Activated naive CD8-positive, alpha-beta T cell (primary cell): Measurements from ENCODE around the gene FOXN3.

Experiments used
- H3K27ac Mint-ChIP-seq: one replicate; pipeline ENCODE4 v1.8.0; 2021; ENCODE audit warnings: mixed read lengths
- H3K27me3 Mint-ChIP-seq: one replicate; pipeline ENCODE4 v1.8.0; 2021; ENCODE audit warnings: mixed read lengths
- H3K36me3 Mint-ChIP-seq: one replicate; pipeline ENCODE4 v1.8.0; 2021; ENCODE audit warnings: mixed read lengths
- H3K4me1 Mint-ChIP-seq: one replicate; pipeline ENCODE4 v1.8.0; 2021; ENCODE audit warnings: low read depth, mixed read lengths
- H3K4me3 Mint-ChIP-seq: one replicate; pipeline ENCODE4 v1.8.0; 2021; ENCODE audit warnings: mild to moderate bottlenecking, mixed read lengths
- H3K9me3 Mint-ChIP-seq: one replicate; pipeline ENCODE4 v1.8.0; 2021; ENCODE audit warnings: low read depth, mixed read lengths

FOXN3 gene

DNA sequence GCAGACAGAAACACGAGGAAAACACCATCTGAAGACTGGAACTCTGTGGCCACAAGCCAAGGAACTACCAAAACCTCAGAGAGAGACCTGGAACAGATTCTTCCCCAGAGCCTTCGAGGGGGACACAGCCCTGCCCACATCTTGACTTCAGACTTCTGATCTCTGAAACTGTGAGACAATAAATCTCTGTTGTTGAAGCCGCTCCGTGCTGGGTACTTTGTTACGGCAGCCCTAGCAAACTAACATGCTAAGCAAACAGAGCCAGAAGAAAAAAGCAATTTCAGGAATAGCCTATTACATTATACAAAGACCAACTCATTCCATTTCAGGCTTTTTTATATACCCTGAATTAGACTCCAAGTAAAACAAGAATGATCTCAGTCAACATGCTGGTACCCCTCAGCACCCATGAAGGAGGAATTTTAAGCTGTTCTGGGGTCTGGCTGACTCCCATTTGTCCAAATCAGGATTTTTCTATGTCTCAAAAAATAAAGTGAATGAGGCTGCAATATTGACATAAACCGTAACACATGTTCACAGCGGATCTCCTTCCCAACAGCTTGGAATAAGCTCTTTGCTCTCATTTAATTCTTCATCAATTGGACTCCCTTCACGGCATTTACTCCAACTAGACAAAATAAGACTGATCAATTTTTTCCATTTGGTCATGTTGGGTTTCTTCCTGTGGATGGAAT, 190.1 kb downstream of the FOXN3 start:
- peak overlapping the region; percentile 85 for H3K27ac Mint-ChIP-seq
- H3K9me3 Mint-ChIP-seq, result no peaks in the 10 kb centered on the region
- H3K36me3 Mint-ChIP-seq, result peaks cover 11% of the 10 kb centered on the region
- no peaks in the 10 kb centered on the region for H3K27me3 Mint-ChIP-seq
- no peak overlapping the region for H3K4me3 Mint-ChIP-seq
- H3K4me1 Mint-ChIP-seq, result peaks cover 73% of the 10 kb centered on the region

DNA sequence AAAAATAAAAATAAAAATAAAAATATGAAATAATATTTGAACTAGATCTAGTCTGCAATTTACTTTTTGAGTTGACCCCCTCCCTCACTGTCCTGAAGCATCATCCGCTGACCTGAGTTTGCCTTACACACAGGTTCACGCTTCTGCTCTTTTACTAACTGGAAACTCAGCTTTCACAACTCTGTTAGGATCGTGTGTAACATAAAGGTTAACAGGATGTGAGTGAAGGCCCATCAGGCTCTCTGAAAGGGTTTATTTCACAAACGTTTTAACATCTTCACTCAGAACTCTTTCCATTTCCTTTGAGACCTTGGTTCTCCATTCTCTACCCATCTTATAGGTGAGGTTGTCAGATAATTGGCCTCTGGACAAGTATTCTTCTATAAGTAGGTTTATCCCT, 191.4 kb downstream of the FOXN3 start:
- Mint-ChIP-seq H3K9me3 (no peaks in the 10 kb centered on the region), H3K36me3 (peaks cover 11% of the 10 kb centered on the region), H3K27me3 (no peaks in the 10 kb centered on the region), H3K27ac (peak overlapping the region; percentile 85), H3K4me3 (no peak overlapping the region), H3K4me1 (peaks cover 75% of the 10 kb centered on the region)

DNA sequence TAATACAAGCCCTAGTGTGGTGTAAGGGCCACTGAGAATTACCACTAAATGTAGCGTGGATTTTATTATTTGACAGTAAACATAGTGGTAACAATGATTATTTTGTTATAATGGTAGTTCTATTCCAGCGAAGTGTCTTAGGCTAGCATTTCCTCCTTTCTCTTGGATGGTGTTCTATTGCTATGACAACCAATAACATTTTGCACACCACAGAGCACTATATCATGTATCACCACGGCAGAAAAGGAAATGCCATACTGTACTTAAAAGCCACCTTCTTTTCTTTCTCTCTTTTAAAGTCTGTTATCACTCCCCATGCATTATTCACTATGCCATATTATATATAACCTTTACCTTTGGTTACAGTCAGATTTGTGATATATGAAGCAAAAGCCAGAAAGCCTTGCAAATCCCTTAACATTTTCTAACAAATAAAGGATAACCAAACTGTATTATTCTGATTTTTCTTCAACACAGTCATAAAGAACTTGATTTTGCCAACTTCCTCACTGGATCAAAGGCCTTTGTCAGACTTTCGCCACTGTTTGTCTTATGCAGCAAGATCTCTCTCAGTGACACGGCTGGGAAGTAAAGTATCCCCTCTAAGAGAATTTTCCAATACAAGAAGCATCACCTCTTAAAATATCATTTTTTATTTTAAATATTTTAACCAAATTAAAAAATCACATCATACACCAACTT, 195.8 kb downstream of the FOXN3 start:
- Mint-ChIP-seq H3K27ac (peak overlapping the region; percentile 66), H3K9me3 (no peaks in the 10 kb centered on the region)

DNA sequence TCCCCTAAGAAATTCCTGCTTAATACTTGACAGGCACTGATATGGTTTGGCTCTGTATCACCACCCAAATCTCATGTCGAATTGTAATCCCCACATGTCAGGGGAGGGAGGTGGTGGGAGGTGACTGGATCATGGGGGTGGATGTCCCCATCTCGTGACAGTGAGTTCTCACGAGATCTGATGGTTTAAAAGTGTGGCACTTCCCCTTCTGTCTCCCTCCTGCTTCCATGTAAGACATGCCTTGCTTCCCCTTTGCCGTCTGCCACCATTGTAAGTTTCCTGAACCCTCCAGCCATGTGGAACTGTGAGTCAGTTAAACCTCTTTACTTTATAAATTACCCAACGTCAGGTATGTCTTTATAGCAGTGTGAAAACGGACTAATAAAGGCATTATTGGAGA, 198.0 kb downstream of the FOXN3 start:
- Mint-ChIP-seq H3K36me3 (peaks cover 27% of the 10 kb centered on the region), H3K4me3 (no peak overlapping the region), H3K9me3 (no peaks in the 10 kb centered on the region), H3K4me1 (peaks cover 47% of the 10 kb centered on the region), H3K27me3 (no peaks in the 10 kb centered on the region), H3K27ac (peak overlapping the region; percentile 18)

More for the DNA sequence above, 195.8 kb downstream of the FOXN3 start:
- Mint-ChIP-seq H3K36me3 (peaks cover 22% of the 10 kb centered on the region), H3K4me3 (peak overlapping the region; percentile 31), H3K27me3 (no peaks in the 10 kb centered on the region), H3K4me1 (peaks cover 55% of the 10 kb centered on the region)

DNA sequence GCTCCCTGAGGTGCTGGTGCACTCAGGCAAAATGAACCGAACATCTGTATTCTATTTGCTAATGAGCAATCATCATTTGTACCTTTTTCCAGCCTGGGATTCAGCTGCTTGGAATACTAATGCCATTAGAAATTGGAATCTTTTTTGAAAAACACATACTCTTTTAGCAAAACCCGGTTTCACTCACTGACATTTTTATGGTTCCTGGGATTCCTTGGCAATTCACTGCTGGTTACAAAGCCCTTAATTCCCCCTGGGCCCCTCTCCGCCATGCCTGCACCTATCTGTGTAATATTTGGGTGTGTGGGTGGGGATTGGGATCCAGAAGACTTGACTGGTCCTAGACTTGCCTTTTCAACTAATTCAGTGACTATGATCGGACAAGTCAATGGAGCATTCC, 199.1 kb downstream of the FOXN3 start:
- Mint-ChIP-seq H3K4me1 (peaks cover 44% of the 10 kb centered on the region), H3K36me3 (peaks cover 25% of the 10 kb centered on the region), H3K27me3 (no peaks in the 10 kb centered on the region), H3K4me3 (no peak overlapping the region), H3K9me3 (no peaks in the 10 kb centered on the region), H3K27ac (no peak overlapping the region)

DNA sequence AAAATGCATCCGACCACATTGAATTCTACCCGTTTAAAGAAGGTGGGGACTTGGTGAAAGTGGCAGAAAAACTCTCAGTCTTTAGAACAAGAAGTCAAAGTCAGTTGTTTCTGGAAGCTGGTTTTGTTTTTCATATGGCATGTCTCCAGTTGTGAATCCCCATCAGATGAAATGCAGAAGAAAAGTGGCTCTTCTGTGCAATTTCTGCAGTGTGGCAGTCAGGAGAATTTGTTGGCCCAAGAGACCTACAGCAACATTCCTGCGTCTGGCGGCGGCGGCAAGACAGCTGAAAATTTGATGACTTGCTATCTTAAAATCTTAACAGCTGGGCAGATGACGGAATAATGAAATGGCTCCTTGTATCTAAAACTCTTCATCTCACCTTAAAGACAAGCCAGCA, 201.5 kb downstream of the FOXN3 start:
- Mint-ChIP-seq H3K9me3 (no peaks in the 10 kb centered on the region), H3K27me3 (no peaks in the 10 kb centered on the region), H3K4me3 (no peak overlapping the region), H3K36me3 (peaks cover 24% of the 10 kb centered on the region), H3K27ac (no peak overlapping the region), H3K4me1 (peaks cover 36% of the 10 kb centered on the region)

DNA sequence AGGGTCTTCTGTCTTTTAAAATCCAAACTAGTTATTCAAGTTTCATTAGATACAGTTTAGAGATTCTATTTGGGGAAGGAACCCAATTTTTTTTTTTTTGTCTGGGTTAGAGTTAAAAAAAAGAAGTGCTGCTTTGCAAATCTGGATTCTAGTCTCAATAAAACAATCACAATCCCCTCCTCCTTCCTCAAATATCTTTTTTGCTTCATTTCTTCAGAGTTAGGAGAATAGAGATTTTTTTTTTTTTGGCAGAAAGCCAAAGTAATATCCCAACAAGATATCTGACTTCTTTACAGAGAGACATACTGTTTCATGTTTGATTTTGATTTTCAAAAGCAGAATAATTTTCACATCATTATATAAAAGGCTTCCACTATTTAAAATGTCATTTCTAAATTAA, 201.9 kb downstream of the FOXN3 start:
- Mint-ChIP-seq H3K9me3 (no peaks in the 10 kb centered on the region), H3K27me3 (no peaks in the 10 kb centered on the region), H3K4me3 (no peak overlapping the region), H3K4me1 (peaks cover 37% of the 10 kb centered on the region), H3K36me3 (peaks cover 23% of the 10 kb centered on the region), H3K27ac (no peak overlapping the region)

DNA sequence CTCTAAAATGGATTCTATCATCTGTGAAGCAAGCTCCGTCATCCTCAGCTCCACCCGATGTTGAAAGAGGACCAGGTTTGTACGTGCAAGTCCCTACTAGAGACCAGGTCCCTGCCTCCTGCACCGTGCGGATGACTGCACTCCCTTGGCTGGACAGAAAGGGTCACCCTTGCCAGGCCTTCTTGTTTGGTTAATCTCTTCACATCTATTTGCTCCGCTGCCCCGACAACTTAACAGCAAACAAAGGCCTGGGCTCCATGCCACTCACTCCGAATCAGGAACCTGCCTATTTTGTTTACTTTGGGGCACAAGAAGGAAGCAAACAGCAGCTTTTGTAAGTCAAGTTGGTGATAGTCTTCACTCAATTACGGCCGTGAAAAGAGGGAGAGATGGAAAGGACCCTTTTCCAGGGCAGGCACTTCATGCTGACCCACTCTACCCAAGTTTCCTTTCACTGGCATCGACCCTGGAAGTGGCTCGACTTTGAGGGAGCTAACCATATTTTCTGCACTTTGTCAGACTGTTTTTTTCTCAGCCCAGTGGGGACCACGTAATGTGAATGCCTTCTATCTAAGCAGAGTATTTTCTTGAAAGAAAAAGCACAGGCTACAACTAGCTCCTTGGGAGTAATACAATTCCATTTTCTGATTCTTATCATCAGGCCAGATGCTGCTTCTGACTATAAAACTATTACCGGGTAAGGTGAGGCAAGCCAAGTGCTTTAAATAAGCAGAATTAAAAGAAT, 202.6 kb downstream of the FOXN3 start:
- Mint-ChIP-seq H3K27me3 (no peaks in the 10 kb centered on the region), H3K9me3 (no peaks in the 10 kb centered on the region), H3K36me3 (peaks cover 27% of the 10 kb centered on the region), H3K4me1 (peaks cover 37% of the 10 kb centered on the region), H3K27ac (no peak overlapping the region), H3K4me3 (no peak overlapping the region)

DNA sequence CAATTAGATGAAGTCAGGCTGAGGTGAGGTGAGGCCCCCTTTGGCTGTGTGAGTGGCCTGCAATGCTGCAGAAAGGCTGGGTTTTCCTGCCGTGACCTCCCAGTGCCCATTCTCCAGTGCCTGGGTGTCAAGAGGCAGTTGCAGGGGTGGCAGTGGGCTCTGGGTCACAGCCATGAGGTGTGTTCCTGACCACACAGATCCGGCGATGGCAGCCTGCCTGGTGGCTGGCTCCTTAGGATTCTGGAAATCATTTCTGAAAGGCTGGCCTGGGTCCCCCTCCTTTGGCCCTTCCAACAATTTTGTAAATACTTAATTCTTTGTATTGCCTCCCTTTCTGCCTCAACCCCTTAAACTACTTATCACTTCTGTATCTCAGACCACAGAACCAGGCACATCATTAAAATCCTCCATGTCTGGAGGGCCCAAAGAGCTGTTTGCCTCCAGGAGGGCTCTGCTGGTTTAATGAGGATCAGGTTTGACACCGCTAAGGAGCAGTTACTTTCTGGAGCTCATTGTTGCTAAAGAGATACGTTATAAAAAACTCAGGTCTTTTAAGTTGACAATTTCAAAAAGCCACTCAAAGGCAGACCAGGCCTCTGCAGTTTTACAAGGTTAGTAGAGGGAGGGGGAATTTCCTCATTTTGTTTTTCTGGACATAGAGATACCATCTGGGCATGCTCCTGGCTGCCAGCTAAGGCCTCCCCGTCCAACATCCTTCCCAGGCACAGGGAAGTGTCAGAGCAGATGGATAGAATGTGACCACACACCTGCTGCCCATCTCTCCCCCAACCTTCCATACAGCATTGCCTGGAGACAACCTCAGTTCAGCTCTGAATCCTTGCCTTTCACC, 204.4 kb downstream of the FOXN3 start:
- Mint-ChIP-seq H3K4me3 (no peak overlapping the region), H3K36me3 (peaks cover 24% of the 10 kb centered on the region), H3K27ac (no peak overlapping the region), H3K9me3 (no peaks in the 10 kb centered on the region), H3K4me1 (peaks cover 36% of the 10 kb centered on the region), H3K27me3 (no peaks in the 10 kb centered on the region)

DNA sequence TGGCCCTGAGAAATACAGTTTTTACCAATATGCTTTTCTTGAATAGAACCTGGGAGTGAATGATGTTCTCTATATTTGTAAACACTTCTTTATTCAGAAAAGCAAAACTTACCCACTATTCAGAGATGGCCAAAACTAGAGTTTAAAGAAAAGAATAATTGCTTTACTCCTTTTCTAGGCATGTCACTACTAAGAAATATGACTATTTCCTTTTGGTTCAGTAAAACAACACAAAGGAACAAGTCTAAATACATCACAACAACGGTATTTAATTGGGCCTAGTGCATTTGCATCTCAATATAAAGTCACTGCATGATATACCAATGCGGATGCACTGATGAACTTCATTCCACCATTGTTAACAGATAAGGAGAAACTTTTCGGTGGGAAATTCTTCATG, 207.5 kb downstream of the FOXN3 start:
- Mint-ChIP-seq H3K27ac (no peak overlapping the region), H3K9me3 (no peaks in the 10 kb centered on the region), H3K36me3 (peaks cover 20% of the 10 kb centered on the region), H3K4me3 (no peak overlapping the region), H3K4me1 (peaks cover 41% of the 10 kb centered on the region), H3K27me3 (no peaks in the 10 kb centered on the region)

DNA sequence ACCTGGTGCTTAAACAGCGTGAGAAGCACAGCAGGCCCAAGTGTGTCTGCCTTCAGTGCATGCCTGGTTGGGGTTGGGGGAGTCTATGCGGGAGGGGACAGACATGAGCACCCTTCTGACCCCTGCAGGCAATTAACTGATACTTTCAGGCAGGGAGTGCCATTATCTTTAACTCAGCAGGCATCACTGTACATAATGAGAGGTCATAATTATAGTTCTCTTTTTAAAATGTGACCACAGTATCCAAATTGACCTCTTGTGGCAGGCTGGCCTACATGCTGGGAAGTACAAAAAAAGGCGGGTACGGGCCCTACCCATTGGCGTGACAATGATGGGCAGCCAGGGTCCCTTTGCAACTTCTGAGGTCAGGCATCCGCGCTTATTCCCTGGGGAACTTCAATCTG, 209.1 kb downstream of the FOXN3 start:
- H3K27me3 Mint-ChIP-seq, result no peaks in the 10 kb centered on the region
- H3K9me3 Mint-ChIP-seq, result no peaks in the 10 kb centered on the region
- H3K4me3 Mint-ChIP-seq, result no peak overlapping the region
- no peak overlapping the region for H3K27ac Mint-ChIP-seq
- H3K4me1 Mint-ChIP-seq, result peaks cover 50% of the 10 kb centered on the region
- H3K36me3 Mint-ChIP-seq, result peaks cover 23% of the 10 kb centered on the region

DNA sequence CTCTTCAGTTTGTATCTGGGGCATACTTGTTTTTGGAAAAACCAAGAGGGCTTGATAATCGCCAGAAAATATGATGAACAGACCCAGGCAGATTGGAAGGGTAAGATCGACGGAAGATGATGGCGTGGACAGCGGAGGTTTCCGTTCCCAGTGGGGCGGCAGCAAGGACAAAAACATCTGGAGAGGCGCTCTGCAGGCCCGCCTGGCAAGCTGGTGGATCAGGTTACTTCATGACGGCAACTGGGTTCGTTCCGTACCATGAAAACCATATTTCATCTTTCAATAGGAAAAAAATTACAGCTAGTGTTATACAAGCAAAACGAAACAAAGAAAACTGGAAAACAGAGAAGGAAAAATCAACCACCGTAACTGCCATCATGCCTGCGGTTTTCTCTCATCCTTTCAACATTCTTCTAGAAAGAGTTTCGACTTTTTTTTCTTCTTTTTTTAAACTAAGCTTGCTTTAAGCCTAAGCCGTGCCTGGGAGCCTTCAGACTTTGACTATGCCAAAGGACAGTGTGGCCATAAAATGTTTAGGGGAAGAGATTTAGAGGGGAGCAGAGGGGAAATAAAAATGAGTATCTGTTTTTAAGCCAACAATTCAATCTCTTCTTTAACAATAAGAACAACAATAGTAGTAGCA, 210.5 kb downstream of the FOXN3 start:
- H3K4me1 Mint-ChIP-seq, result peaks cover 60% of the 10 kb centered on the region
- H3K27ac Mint-ChIP-seq, result no peak overlapping the region
- H3K4me3 Mint-ChIP-seq, result no peak overlapping the region
- H3K27me3 Mint-ChIP-seq, result no peaks in the 10 kb centered on the region
- H3K9me3 Mint-ChIP-seq, result no peaks in the 10 kb centered on the region
- peaks cover 23% of the 10 kb centered on the region for H3K36me3 Mint-ChIP-seq

DNA sequence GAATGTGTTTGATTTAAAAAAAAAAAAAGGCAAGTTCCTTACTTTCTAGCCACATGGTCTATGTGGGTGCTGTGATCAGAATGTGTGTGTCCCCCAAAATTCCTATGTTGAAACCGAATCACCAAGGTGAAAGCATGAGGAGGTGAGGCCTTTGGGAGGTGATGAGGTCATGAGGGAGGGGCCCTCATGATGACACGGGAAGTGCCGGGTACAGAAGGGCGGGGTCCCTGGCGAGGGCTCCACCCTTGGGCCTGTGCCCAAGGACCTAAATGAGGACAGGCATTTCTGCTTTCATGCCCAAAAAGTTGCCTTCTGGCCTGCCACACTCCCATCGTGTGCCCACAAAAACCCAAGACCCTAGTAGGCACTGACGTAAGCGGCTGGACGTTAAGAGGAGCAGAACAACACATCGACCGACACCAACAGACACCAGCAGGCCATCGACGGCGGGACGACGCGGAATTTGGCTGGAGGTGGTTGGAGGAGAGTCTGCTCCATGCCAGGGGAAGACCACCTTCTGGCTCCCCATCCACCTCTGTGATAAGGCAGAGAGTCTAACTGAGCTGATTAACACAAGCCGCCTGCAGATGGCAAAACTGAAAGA, 211.8 kb downstream of the FOXN3 start:
- Mint-ChIP-seq H3K9me3 (no peaks in the 10 kb centered on the region), H3K27ac (peak overlapping the region; percentile 76), H3K27me3 (no peaks in the 10 kb centered on the region), H3K4me1 (peaks cover 55% of the 10 kb centered on the region), H3K36me3 (peaks cover 22% of the 10 kb centered on the region), H3K4me3 (no peak overlapping the region)
